HEK293T (cell line): ENCODE measurements around the gene RPAP3.

Experiments used
- CTCF ChIA-PET: fragments of 350-600 bp; formaldehyde crosslinking; extraction: SDS; loops from one replicate; lab custom pipeline; 2021; ENCODE audit warnings: antibody characterized with exemption, inconsistent platforms; lab: Yijun Ruan, JAX
- POLR2A ChIA-PET: fragments of 350-600 bp; formaldehyde crosslinking; extraction: SDS; loops from one replicate; lab custom pipeline; 2020; ENCODE audit warnings: antibody characterized with exemption, inconsistent platforms; lab: Yijun Ruan, JAX
- DNase-seq: peaks from one replicate; pipeline ENCODE4 v3.0.0; 2012; ENCODE audit warnings: mixed read lengths; ENCODE audit errors: extremely low spot score
- ARNT ChIP-seq: fragments of 450-650 bp; IDR thresholded peaks from 2 replicates; pipeline ENCODE4 v1.6.1; 2017; ENCODE audit warnings: mild to moderate bottlenecking
- BHLHE40 ChIP-seq: fragments of 450-650 bp; IDR thresholded peaks from 2 replicates; pipeline ENCODE4 v1.6.1; 2016; ENCODE audit warnings: mild to moderate bottlenecking, moderate library complexity, borderline replicate concordance
- CTBP1 ChIP-seq: fragments of 450-650 bp; IDR thresholded peaks from 2 replicates; pipeline ENCODE4 v1.6.1; 2016; ENCODE audit warnings: borderline replicate concordance
- ELF4 ChIP-seq: fragments of 450-650 bp; IDR thresholded peaks from 2 replicates; pipeline ENCODE4 v1.6.1; 2017; ENCODE audit warnings: antibody characterized with exemption
- FOXA1 ChIP-seq: fragments of 450-650 bp; IDR thresholded peaks from 2 replicates; pipeline ENCODE4 v1.6.1; 2016; ENCODE audit warnings: mild to moderate bottlenecking
- FOXK2 ChIP-seq: fragments of 450-650 bp; IDR thresholded peaks from 2 replicates; pipeline ENCODE4 v1.6.1; 2016; ENCODE audit warnings: mild to moderate bottlenecking
- FOXM1 ChIP-seq: fragments of 450-650 bp; IDR thresholded peaks from 2 replicates; pipeline ENCODE4 v1.6.1; 2017; ENCODE audit warnings: mild to moderate bottlenecking, borderline replicate concordance
- HDGF ChIP-seq: fragments of 450-650 bp; IDR thresholded peaks from 2 replicates; pipeline ENCODE4 v1.6.1; 2017; ENCODE audit warnings: antibody characterized with exemption, borderline replicate concordance
- L3MBTL2 ChIP-seq: fragments of 450-650 bp; conservative IDR thresholded peaks from 2 replicates; pipeline ENCODE4 v1.6.1; 2016; ENCODE audit warnings: mild to moderate bottlenecking
- LEF1 ChIP-seq: fragments of 450-650 bp; IDR thresholded peaks from 2 replicates; pipeline ENCODE4 v1.6.1; 2017; ENCODE audit warnings: mild to moderate bottlenecking, borderline replicate concordance
- NFRKB ChIP-seq: fragments of 450-650 bp; IDR thresholded peaks from 2 replicates; pipeline ENCODE4 v1.6.1; 2016; ENCODE audit warnings: mild to moderate bottlenecking, moderate library complexity
- SP1 ChIP-seq: fragments of 450-650 bp; IDR thresholded peaks from 2 replicates; pipeline ENCODE4 v1.6.1; 2017
- SUZ12 ChIP-seq: fragments of 450-650 bp; IDR thresholded peaks from 2 replicates; pipeline ENCODE4 v1.6.1; 2016; ENCODE audit warnings: mild to moderate bottlenecking
- TARDBP ChIP-seq: fragments of 450-650 bp; IDR thresholded peaks from 2 replicates; pipeline ENCODE4 v1.6.1; 2016
- ZNF384 ChIP-seq: fragments of 450-650 bp; IDR thresholded peaks from 2 replicates; pipeline ENCODE4 v1.6.1; 2016
- TF ChIP-seq, protein P1 (sequence below): fragments of 450-650 bp; IDR thresholded peaks from 2 replicates; pipeline ENCODE4 v1.6.1; 2016

Gene RPAP3

DNA sequence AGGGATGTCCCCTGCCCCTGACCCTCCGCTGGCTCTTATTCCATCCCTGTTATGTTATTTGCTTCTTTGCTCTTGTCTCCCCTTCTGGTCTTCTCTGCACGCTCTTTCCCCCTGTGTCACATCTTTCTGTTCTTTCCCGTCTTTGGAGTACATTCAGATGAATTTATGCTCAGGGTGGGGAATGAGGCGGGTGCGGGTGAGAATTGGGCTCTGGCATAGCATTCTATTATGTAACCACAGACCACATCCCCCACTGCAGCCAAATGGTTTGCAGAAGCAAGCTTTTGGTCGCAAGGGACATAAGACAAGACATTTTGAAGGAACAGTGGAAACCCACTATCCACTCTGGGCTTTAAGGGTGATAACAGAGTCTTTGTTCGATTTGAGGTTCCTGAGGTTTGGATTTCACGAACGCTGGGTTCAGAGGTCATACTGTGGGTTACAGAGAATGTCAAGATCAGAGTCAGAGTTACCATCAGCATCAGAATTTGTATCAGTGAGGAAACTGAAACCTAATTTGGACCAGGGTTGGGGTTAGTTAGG lies 15.7 kb upstream of the RPAP3 start:
- TF ChIP-seq ARNT, result no peak
- TF ChIP-seq L3MBTL2, result no peak
- TF ChIP-seq, protein P1, sequence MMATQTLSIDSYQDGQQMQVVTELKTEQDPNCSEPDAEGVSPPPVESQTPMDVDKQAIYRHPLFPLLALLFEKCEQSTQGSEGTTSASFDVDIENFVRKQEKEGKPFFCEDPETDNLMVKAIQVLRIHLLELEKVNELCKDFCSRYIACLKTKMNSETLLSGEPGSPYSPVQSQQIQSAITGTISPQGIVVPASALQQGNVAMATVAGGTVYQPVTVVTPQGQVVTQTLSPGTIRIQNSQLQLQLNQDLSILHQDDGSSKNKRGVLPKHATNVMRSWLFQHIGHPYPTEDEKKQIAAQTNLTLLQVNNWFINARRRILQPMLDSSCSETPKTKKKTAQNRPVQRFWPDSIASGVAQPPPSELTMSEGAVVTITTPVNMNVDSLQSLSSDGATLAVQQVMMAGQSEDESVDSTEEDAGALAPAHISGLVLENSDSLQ, result no peak
- no peak for TF ChIP-seq CTBP1
- TF ChIP-seq NFRKB, result no peak
- TF ChIP-seq ELF4, result no peak
- no peak for TF ChIP-seq TARDBP
- TF ChIP-seq FOXA1, result no peak
- no peak for TF ChIP-seq FOXK2
- no peak for TF ChIP-seq BHLHE40
- no peak for TF ChIP-seq LEF1
- no peak for TF ChIP-seq SUZ12
- no peak for TF ChIP-seq ZNF384
- no peak for TF ChIP-seq HDGF
- POLR2A ChIA-PET, result no interaction called here
- no peak for DNase-seq
- CTCF ChIA-PET, result no interaction called here

DNA sequence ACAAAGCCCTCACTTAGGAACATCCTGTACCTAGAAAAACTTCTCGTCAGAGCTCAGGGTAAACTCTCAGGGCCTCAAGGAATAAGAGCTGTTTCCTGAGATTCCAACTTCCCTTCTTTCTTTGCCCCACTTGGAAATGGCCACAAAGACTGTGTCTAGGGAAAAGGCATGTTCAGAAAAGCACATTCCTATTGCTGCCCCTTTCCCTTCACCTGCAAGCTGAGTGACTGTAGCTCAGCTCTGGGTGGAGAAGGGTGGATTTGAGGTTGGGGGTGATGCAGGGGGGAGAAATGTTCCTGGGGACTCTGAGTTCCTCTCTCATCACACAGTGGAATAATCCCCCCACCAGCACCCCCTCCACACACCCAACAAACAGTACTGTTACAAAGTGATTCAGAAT lies 12.7 kb upstream of the RPAP3 start:
- no peak for DNase-seq
- TF ChIP-seq ELF4 (no peak), ARNT (no peak)
- CTCF ChIA-PET, result interaction anchor here (1.1 to 4.4 kb wide), 3 partner anchors 24 to 120 kb away, joined by 3 to 30 read pairs (median 24); no protein-coding TSS in a partner anchor
- POLR2A ChIA-PET, result no interaction called here

DNA sequence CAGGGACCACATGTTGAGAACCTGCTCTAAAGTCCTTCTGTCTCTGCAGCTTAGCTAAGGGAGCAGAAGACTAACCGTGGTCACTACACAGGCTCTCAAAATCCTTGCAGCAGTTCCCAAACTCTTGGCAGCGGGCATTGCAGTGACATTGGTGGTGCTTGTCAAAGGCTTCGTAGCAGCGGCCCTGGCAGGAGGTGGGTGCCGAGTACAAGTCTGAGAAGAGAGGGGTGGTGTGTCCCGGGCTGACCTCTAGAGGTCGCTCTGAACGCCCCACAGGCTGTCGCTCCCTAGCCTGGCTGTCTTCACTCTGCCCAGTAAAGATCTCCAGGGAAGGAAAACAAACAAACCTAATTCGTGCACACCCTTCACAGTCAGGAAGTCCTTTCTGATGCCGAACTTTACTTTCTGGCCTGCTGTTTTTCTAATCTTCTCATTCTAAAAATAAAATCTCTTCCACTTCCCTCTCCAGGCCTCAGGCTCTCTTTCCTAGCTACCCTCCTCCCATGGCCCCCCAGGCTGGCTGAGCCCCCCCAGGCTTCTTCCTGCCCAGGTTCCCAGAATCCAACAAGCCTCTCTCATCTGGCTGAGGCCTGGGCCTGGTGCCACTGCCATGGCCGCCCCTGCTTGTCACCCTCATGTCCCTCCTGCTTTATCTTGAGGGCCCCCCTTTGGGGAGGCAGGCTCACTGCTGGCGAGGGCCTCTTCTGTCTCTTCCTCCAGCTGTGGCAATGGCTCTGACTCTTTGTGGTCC lies 11.8 kb upstream of the RPAP3 start:
- POLR2A ChIA-PET, result interaction anchor here (1.0 to 1.3 kb wide), 2 partner anchors 12 to 53 kb away, joined by 3 read pairs; partner anchors contain the start of gene RPAP3
- DNase-seq, result peak; percentile 92
- CTCF ChIA-PET, result interaction anchor here (0.6 to 4.4 kb wide), 9 partner anchors 12 to 174 kb away, joined by 3 to 30 read pairs (median 4); partner anchors contain the start of gene RPAP3
- TF ChIP-seq FOXK2, result no peak
- no peak for TF ChIP-seq BHLHE40
- TF ChIP-seq L3MBTL2, result peak; percentile 69
- TF ChIP-seq, protein P1, result peak; percentile 29; the same call in 1 of the 2 replicates
- no peak for TF ChIP-seq SP1
- no peak for TF ChIP-seq ARNT

- ChIA-PET CTCF (interaction anchor here (0.8 to 4.4 kb wide), 5 partner anchors 24 to 121 kb away, joined by 3 to 30 read pairs (median 15); no protein-coding TSS in a partner anchor), POLR2A (interaction anchor here (1.0 to 1.3 kb wide), 2 partner anchors 11 to 53 kb away, joined by 3 read pairs; partner anchors contain the start of gene RPAP3)
- TF ChIP-seq FOXA1, result no peak
- TF ChIP-seq FOXM1, result no peak
- TF ChIP-seq LEF1, result no peak
- no peak for TF ChIP-seq SP1
- TF ChIP-seq ZNF384, result no peak
- TF ChIP-seq NFRKB, result no peak
- TF ChIP-seq ARNT, result no peak
- TF ChIP-seq CTBP1, result no peak
- no peak for TF ChIP-seq FOXK2
- TF ChIP-seq SUZ12, result no peak
- no peak for TF ChIP-seq L3MBTL2
- no peak for TF ChIP-seq TARDBP
- TF ChIP-seq ELF4, result no peak
- TF ChIP-seq, protein P1, result no peak
- no peak for TF ChIP-seq BHLHE40
- TF ChIP-seq HDGF, result no peak
These were observed 11.2 kb upstream of the RPAP3 start for GRCh38 chr12:47717046-47717442.

DNA sequence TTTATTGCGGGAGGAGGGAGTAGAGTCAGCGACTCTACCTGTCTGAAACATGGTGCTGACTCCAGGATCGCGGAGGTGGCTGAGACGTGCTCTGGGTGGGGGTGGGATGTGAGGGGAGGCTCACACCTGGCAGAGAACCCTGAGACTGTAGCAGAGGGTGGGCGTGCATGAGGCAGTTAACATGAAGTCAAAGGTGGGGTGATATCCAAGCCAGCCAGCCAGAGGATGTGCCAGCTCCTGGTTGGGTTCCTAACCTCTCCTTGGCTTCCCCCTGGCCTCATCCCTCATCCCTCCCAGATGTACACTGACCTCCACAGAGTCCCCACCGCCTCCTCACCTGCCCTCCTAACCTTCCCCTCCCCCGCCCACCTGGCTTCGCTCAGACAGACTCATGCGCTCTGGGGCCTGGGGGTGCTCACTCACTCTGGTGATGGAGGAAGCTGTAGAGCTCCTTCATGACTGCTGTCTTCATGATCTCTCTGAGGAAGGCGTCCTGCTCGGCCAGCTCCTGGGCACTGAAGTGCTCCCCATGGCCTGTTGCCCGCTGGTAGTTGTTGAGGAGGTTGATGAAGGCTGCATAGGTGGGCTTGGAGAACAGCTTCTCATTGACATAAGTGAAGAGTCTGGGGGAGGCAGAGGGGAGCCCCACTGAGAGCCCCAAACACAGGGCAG lies 10.2 kb upstream of the RPAP3 start:
- ChIA-PET CTCF (interaction anchor here (1.0 to 4.4 kb wide), 9 partner anchors 9 to 122 kb away, joined by 3 to 30 read pairs (median 6); partner anchors contain the start of gene RPAP3), POLR2A (interaction anchor here (1.7 to 1.9 kb wide), 2 partner anchors 10 to 53 kb away, joined by 4 to 8 read pairs; partner anchors contain the start of gene RPAP3)
- no peak for TF ChIP-seq SP1
- no peak for TF ChIP-seq HDGF
- no peak for TF ChIP-seq SUZ12
- no peak for TF ChIP-seq LEF1
- TF ChIP-seq, protein P1, result no peak
- no peak for TF ChIP-seq ELF4
- TF ChIP-seq BHLHE40, result no peak
- TF ChIP-seq ARNT, result no peak
- TF ChIP-seq L3MBTL2, result no peak
- no peak for TF ChIP-seq CTBP1
- TF ChIP-seq NFRKB, result no peak
- TF ChIP-seq FOXA1, result no peak
- no peak for DNase-seq

More at GRCh38 chr12:47717046-47717442, 11.2 kb upstream of the RPAP3 start:
- DNase-seq, result no peak
